Thymus (tissue), 11 donors: ENCODE results near the gene RXRA. TPM values are rescaled to one million over a fixed set of nuclear protein-coding genes. Genes with fewer than 3 reads are reported as not detected.

ENCODE experiments used
- DNase-seq, 9 donors: peaks; one replicate each; pipeline ENCODE4 v3.0.0-alpha.2; 2013; ENCODE audit warnings: low spot score in 9 of 9, low read depth in 6 of 9, missing footprints in 1 of 9
- H3K27ac ChIP-seq, 2 donors: one replicate each; pipeline ENCODE4 v1.5.1; 2013; ENCODE audit warnings: control low read depth in 1 of 2, low read depth in 1 of 2, low read length in 1 of 2, mild to moderate bottlenecking in 1 of 2, moderate library complexity in 1 of 2
- H3K27me3 ChIP-seq, 2 donors: one replicate each; pipeline ENCODE4 v1.5.1; 2013; ENCODE audit warnings: low read length in 1 of 2; ENCODE audit not compliant: control insufficient read depth in 2 of 2, insufficient read depth in 1 of 2
- H3K36me3 ChIP-seq, 2 donors: one replicate each; pipeline ENCODE4 v1.5.1; 2013; ENCODE audit warnings: low read length in 1 of 2, mild to moderate bottlenecking in 1 of 2, moderate library complexity in 1 of 2; ENCODE audit not compliant: control insufficient read depth in 2 of 2, insufficient read depth in 2 of 2
- H3K4me1 ChIP-seq, 2 donors: one replicate each; pipeline ENCODE4 v1.5.1; 2013; ENCODE audit warnings: low read length in 2 of 2; ENCODE audit not compliant: control insufficient read depth in 2 of 2, insufficient read depth in 2 of 2
- H3K4me3 ChIP-seq, 2 donors: one replicate each; pipeline ENCODE4 v1.5.1; 2013; ENCODE audit warnings: low read length in 2 of 2, control low read depth in 1 of 2, mild to moderate bottlenecking in 1 of 2
- H3K9me3 ChIP-seq, 2 donors: one replicate each; pipeline ENCODE4 v1.5.1; 2013; ENCODE audit warnings: low read length in 1 of 2, mild to moderate bottlenecking in 1 of 2; ENCODE audit not compliant: control insufficient read depth in 2 of 2, insufficient read depth in 1 of 2
- WGBS: extraction: QIAGEN DNeasy Blood & Tissue Kit; methylation state at CpG from one replicate; pipeline ENCODE4 v1.1.7; 2013; 5-methylcytosine and 5-hydroxymethylcytosine counted together
- polyA plus RNA-seq: library from polyadenylated mRNA; stranded (reverse); fragments of 200-250 nt; gene quantifications from one replicate; pipeline ENCODE4 v1.2.3, GENCODE V29; 2013
- total RNA-seq: library from RNA; stranded (reverse); fragments of 120-200 nt; gene quantifications from one replicate; pipeline ENCODE4 v1.2.4, GENCODE V29; 2013
- donor health status: healthy.

The RXRA gene
- total and polyA plus RNA-seq, 2 donors: 7.0 to 20.4 TPM

DNA sequence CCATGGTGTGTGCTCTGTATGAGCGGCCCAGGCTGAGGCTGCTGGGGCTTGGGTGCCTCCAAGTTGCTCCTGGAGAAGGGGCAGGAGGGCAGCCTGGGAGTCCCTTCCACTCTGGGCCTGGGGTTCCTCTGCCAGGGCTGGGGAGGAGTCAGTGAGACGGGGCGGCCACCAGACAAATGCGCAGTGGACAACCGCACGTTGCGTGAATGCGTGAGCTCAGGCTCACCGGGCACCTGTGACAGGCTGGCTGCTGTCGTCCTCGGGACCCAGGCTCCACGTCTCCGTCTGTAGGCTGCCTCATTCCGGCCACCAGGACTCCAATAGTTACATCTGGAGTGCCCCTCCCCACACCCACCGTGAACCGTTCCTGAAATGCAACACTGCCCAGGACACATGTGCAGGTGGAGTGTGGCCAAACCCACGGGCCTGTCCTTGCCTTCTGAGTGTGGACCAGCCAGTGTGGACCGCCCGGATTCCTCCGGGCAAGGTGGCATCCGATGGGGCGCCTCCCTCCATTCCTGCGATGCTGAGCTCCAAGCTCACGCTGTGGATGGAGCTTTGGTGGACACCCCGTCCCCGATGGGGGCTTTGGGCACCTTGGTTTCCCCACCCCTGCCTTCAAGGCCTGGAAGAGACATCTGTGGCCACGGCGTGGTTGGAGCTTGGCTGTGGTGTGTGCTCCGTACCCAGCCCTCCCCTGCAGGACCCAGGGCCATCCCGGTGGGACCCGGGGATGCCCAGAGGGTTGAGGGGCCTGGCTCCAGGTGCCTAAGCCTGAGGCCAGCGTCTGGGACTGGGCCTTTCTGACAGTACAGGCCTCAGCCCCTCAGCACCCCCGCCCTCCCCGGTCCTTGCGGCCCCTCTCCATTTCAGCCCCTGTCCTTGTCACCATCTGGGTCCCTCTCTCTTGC is 34.0 kb upstream of the RXRA start:
- 95% methylated on average over 35 of the region's 35 CpGs for WGBS

DNA sequence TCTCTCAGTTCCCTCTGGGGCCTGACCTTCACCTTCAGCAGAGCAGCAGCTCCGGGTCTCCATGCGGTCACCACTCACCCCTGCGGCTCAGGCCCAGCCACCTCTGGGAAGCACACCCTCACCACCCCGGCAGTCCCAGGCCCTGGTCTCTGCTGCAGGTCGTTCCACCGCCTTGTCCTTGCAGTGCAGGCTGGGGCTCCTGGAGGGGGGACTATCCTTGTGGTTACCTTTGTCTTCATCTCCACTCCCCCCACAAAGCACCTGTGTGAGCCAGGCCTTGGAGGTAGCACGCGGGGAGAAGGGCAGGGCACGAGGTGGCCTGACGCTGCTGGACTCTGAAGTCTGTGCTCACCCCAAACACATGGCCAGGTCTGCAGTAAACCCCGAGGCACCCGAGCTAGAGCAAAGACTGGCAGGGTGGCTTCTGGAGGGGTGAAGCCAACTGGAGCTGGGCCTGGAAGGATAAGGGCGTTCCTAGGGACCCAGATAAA is 33.2 kb upstream of the RXRA start:
- Histone ChIP-seq H3K27ac (peak overlapping the region; percentile 53 to 74), H3K4me3 (no peak overlapping the region), H3K36me3 (no peaks in the 10 kb centered on the region), H3K9me3 (no peaks in the 10 kb centered on the region), H3K27me3 (no peaks in the 10 kb centered on the region), H3K4me1 (peaks cover 29 to 30% of the 10 kb centered on the region in 2 donors)
- WGBS: 78% methylated on average over 13 of the region's 13 CpGs
- DNase-seq: no peak

More for the DNA sequence above, 34.0 kb upstream of the RXRA start:
- Histone ChIP-seq H3K36me3 (no peaks in the 10 kb centered on the region), H3K27ac (no peak overlapping the region), H3K4me3 (no peak overlapping the region), H3K27me3 (no peaks in the 10 kb centered on the region), H3K4me1 (peaks cover 30 to 31% of the 10 kb centered on the region in 2 donors), H3K9me3 (no peaks in the 10 kb centered on the region)
- no peak for DNase-seq

DNA sequence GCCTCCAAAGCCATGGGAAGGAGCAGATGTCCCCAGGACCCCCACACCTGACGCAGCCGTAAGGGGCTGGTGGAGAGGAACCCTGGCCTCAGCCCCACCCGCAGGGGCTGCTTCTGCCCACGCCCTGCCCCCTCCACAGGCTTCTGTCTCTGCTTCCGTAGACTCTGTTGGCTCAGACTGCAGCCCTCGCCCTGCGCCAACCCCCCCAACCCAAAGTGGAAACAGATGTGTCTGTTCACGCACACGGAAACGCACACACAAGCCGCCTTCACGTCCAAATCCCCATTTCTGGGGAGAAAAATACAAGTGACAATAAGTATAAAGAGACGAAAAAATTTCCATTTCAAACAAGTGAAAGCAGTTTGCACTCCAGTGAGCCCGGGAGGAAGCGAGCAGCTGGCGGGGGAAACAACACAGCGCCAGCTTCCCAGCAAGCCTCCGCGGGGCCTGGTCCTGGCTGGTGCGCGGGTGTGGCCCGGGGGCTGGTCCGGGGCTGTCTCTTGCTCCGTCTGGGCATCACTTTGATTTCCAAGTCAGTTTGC is 32.6 kb upstream of the RXRA start:
- Histone ChIP-seq H3K4me1 (peaks cover 29 to 30% of the 10 kb centered on the region in 2 donors), H3K27me3 (no peaks in the 10 kb centered on the region), H3K4me3 (peak overlapping the region; percentile 26 to 43), H3K9me3 (no peaks in the 10 kb centered on the region), H3K27ac (peak overlapping the region; percentile 53 to 74), H3K36me3 (no peaks in the 10 kb centered on the region)
- DNase-seq: peak; percentile 15 to 72 (median 38)
- WGBS: 6% methylated on average over 24 of the region's 24 CpGs

DNA sequence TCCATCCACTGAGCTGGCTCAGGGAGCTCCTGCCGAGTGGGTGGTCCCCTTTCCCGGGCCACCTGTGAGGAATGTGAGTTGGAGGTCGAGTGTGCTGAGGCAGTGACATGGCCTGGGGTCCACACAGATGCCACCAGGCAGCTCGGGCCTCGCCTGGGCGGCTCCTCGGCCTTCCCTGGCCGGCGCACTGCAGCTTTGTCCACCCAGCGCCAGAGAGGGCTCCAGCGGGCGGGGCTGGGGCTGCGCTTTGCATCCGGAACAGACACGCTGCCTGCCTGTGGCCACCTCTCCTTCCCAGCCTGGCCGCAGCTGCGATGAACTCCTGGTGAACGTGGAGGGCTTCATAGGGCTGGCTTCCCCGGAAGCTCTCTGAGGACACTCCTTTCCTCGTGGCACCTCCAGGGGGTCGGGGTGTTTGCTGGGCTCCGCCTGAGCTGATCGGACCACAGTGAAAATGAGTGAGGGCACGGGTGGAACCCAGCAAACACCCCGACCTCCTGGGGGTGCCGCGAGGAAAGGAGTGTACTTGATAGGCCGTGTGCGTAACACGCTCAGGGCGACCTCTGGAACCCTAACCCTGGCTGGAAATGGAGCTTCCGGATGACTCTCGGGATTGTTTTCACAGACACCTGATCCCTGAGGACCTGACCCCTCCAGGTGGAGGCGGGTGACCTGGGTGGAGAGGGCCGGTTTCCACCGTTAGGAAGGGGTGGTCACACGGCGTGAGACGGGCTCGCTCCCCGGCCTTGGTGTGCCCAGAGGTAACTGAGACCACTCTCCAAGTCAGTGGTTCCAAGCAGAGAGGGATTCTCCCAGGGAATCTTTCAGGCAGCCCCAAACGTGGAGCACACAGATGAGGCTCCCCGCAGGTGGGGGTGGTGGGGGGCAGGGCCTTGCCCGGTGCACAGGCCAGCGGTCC is 31.8 kb upstream of the RXRA start:
- WGBS: 82% methylated on average over 45 of the region's 45 CpGs
- H3K9me3 ChIP-seq: no peaks in the 10 kb centered on the region
- H3K27ac ChIP-seq: peak overlapping the region; percentile 53 to 74
- H3K4me3 ChIP-seq: peak overlapping the region in 1 of 2 donors; percentile 43
- peaks cover 29 to 30% of the 10 kb centered on the region in 2 donors for H3K4me1 ChIP-seq
- DNase-seq: no peak
- H3K27me3 ChIP-seq: no peaks in the 10 kb centered on the region
- no peaks in the 10 kb centered on the region for H3K36me3 ChIP-seq

DNA sequence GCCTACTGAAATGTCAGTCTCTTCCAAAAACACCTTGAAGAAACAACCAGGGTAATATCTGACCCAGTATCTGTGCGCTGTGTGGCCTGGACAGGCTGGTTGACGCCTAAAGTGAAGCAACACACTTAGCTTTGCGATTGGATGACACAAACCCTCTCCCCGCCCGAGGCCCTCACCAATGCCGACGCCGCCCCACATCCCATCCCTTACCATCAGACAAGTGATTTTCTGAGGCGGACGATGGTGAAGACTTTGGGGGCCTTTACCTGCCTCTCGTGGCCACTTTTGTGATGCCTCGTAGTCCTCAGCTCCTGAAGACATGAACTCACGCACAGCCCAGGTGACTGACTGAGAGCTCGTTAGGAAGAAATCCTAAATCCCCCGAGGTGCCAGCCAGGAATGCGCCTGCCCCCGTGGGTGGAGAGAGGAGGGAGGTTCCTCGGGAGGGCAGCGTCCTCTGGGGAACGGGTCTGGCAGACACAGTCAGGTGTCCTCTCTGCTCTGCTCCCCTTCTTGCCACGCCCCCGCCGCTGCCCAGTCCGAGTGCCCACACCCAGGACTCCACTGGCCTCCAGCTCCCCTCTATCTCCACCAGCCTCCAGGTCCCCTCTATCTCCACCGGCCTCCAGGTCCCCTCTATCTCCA is 31.0 kb upstream of the RXRA start:
- 98% methylated on average over 25 of the region's 25 CpGs for WGBS
- Histone ChIP-seq H3K27me3 (no peaks in the 10 kb centered on the region), H3K36me3 (no peaks in the 10 kb centered on the region), H3K4me3 (no peak overlapping the region), H3K27ac (no peak overlapping the region), H3K4me1 (peaks cover 29 to 30% of the 10 kb centered on the region in 2 donors), H3K9me3 (no peaks in the 10 kb centered on the region)
- no peak for DNase-seq

DNA sequence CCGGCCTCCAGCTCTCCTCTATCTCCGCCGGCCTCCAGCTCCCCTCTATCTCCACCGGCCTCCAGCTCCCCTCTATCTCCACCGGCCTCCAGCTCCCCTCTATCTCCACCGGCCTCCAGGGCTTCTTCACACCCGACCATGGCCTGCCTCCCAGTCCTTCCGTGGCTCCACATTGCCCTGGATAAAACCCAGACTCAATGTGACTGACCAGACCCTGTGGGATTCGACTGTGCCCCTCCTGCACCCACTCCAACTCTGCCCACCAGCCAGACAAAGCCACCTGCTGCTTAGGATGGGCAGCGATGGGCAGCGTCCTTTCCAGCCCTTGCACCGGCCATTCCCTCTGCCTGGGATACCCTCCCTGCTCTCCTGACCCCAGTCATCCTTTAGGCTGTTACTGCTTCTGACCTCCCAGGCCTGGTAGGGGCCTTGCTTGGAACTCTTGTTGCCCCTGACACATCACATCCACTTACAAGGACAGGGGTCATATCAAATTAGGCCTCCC is 30.5 kb upstream of the RXRA start:
- Histone ChIP-seq H3K4me3 (no peak overlapping the region), H3K27ac (no peak overlapping the region), H3K9me3 (no peaks in the 10 kb centered on the region), H3K27me3 (no peaks in the 10 kb centered on the region), H3K4me1 (peaks cover 28 to 29% of the 10 kb centered on the region in 2 donors), H3K36me3 (no peaks in the 10 kb centered on the region)
- no peak for DNase-seq
- WGBS: 98% methylated on average over 12 of the region's 12 CpGs

DNA sequence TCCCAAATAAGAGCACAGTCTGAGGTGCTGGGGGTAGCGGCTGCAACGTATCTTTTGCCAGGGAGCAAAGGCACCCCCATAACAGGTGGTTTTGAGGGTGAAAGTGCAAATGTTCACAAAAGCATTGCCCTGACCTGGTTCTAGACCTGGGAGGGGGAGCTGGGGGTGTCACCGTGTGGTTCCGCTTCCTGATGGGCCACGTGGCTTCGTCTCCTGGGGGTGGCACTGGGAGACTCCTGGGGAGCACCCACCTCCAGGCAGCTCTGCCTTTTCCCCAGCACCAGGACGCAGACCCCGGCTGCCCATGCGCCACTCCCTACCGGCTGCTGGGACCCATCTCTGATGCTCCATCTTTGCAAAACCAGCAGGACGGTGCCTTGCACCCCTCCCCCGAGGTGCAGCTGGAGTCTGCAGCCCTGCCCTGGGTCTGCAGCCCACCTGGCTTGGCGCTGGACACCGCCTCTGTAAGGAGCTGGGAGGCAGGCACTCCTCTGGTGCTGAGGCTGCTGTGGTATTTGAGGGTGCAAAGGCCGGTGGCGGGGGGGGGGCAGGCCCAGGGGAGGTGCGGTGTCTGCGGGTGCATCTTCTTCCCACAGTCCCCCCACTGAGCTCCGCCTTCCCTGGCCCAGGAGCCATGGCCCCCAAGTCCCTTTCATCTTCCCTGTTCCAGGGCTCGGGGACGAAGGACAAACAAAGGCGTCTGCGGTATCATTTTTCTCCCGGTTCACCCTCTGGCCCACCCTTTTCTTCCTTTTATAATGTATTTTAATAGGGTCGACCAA is 29.8 kb upstream of the RXRA start:
- Histone ChIP-seq H3K4me1 (peaks cover 21 to 22% of the 10 kb centered on the region in 2 donors), H3K36me3 (no peaks in the 10 kb centered on the region), H3K27ac (no peak overlapping the region), H3K9me3 (no peaks in the 10 kb centered on the region), H3K4me3 (no peak overlapping the region), H3K27me3 (peaks cover 0 to 4% of the 10 kb centered on the region in 2 donors)
- DNase-seq: no peak
- WGBS: 86% methylated on average over 25 of the region's 25 CpGs

DNA sequence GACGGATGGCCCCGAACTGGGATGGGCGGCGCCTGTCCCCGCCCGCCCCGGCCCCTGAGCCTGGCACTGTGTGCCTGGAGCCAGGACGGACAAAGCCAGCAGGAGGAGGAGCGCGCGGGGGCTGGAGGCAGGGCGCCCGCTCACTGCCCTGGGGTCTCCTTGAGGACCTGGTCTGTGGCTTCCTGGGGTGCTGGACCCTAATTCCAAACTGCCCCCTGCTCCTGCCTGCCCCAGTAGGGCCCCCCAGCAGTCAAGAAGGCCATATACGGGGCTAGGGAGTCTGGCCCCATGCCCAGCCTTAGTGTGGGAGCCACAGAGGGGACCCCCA is 29.2 kb upstream of the RXRA start:
- Histone ChIP-seq H3K27ac (no peak overlapping the region), H3K4me3 (no peak overlapping the region), H3K9me3 (no peaks in the 10 kb centered on the region), H3K4me1 (peaks cover 18% of the 10 kb centered on the region in 2 donors), H3K36me3 (no peaks in the 10 kb centered on the region), H3K27me3 (peaks cover 0 to 4% of the 10 kb centered on the region in 2 donors)
- DNase-seq: no peak
- 93% methylated on average over 14 of the region's 14 CpGs for WGBS
